Measurements from ENCODE around the gene FOXP1.

Gene FOXP1

DNA sequence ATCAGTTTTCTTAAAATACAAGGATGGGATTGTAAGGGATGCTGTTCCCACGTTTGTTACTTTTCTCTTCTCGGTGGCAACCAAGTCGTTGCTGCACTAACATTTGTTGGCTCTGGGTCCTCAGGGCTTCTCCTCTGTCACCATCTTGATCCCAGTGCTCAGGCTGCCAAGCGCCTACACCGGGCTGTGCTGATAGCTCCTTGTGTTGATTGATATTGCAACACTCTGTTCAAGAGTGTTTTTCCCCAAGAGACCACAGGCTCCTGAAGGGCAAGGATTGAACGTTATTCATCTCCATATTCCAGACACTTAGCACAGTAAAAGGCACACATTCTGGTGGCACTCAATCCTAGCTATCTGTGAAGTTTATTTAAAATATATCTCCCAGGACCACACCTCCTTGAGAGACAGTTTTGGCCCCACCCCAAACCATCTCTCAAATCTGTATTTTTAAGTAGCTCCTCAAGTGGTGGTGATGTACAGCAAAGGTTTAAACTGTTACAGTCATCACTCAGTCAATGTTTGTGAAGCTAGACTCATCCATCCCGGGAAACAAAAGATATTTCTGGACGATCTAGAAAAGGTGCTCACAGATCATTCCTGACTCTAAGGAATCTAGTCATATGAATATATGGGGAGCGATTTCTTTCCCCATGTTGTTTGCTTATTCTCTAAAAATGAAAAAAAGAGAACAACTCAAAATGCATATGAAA is 38.5 kb upstream of the FOXP1 start:
- Histone ChIP-seq H3K36me3 (no peaks in the 10 kb centered on the region), H3K27me3 (no peaks in the 10 kb centered on the region; the same call in 1 of the 2 replicates), H3K4me3 (ENCODE audit: low read depth, low read length) (no peak overlapping the region), H3K9me3 (no peaks in the 10 kb centered on the region), H3K4me1 (no peaks in the 10 kb centered on the region)
- DNase-seq = no peak
- TF ChIP-seq, protein P1, sequence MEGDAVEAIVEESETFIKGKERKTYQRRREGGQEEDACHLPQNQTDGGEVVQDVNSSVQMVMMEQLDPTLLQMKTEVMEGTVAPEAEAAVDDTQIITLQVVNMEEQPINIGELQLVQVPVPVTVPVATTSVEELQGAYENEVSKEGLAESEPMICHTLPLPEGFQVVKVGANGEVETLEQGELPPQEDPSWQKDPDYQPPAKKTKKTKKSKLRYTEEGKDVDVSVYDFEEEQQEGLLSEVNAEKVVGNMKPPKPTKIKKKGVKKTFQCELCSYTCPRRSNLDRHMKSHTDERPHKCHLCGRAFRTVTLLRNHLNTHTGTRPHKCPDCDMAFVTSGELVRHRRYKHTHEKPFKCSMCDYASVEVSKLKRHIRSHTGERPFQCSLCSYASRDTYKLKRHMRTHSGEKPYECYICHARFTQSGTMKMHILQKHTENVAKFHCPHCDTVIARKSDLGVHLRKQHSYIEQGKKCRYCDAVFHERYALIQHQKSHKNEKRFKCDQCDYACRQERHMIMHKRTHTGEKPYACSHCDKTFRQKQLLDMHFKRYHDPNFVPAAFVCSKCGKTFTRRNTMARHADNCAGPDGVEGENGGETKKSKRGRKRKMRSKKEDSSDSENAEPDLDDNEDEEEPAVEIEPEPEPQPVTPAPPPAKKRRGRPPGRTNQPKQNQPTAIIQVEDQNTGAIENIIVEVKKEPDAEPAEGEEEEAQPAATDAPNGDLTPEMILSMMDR (IDR thresholded peaks at IDR 0.05; ENCODE audit: low read depth, low read length) = no peak

DNA sequence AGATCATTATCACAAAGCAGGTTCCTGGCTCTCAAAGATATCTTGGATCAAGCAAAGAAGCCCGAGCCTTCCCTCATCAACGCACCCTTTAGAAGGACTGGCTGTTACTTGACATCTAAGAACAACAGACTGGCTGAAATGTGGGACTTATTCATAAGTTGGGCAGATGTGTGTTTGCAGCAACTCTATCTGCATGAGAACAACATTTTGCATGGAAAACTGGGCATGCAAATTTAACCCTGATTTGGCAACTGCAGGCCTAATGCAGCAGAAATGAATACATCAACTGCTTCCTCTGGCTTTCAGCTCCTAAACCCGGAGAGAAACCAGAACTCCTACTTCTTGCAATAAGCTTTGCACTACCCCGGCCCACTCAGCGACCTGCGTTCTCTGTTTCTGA is 35.0 kb upstream of the FOXP1 start:
- Histone ChIP-seq H3K27me3 (no peaks in the 10 kb centered on the region; the same call in 1 of the 2 replicates), H3K36me3 (no peaks in the 10 kb centered on the region), H3K4me3 (ENCODE audit: low read depth, low read length) (no peak overlapping the region), H3K4me1 (no peaks in the 10 kb centered on the region), H3K9me3 (no peaks in the 10 kb centered on the region)
- DNase-seq = no peak
- TF ChIP-seq, protein P1 (IDR thresholded peaks at IDR 0.05; ENCODE audit: low read depth, low read length) = no peak

DNA sequence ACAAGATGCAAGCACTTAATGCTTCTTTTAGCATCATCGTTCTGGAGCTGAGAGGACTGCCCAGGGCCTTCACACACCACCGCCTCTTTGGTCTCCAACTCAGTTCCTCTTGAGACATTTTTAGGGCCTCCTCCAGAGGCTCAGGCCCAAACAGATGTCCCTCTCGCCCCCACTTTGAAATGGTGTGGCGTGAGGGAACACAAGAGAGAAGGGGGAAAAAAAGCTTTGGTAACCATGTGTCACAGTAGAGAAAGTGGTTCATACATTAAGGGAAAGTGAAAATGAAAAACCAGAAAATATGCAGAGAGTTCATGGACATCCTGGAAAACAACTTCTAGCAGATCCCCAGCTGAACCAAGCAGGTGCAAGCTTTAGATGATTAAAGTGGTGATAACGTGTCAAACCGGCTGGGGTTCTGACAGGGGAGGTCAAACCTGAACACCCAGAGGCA is 33.1 kb upstream of the FOXP1 start:
- Histone ChIP-seq H3K4me1 (no peaks in the 10 kb centered on the region), H3K36me3 (no peaks in the 10 kb centered on the region), H3K4me3 (ENCODE audit: low read depth, low read length) (no peak overlapping the region), H3K27me3 (no peaks in the 10 kb centered on the region; the same call in 1 of the 2 replicates), H3K9me3 (no peaks in the 10 kb centered on the region)
- TF ChIP-seq, protein P1 (IDR thresholded peaks at IDR 0.05; ENCODE audit: low read depth, low read length) = no peak
- no peak for DNase-seq

DNA sequence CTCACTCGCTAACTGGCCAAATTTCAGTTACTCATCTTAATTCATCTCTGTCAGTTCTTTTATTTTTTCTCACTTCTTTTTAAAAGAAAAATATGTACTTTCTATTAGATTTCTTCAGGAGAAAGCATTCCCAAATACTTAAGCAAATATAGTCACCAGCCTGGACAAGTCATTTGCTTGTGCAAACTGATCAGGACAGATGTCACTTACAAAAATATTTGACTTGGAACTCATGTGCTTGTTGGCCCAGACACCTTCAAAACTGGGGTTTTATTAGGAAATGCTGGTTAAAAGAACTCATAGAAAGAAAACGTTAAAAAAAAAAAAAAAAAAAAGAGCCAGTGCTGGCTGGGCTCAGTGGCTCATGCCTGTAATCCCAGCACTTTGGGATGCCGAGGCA is 31.3 kb upstream of the FOXP1 start:
- DNase-seq = no peak
- Histone ChIP-seq H3K27me3 (no peaks in the 10 kb centered on the region), H3K4me1 (no peaks in the 10 kb centered on the region), H3K9me3 (no peaks in the 10 kb centered on the region), H3K4me3 (ENCODE audit: low read depth, low read length) (no peak overlapping the region), H3K36me3 (no peaks in the 10 kb centered on the region)
- TF ChIP-seq, protein P1 (IDR thresholded peaks at IDR 0.05; ENCODE audit: low read depth, low read length) = no peak

DNA sequence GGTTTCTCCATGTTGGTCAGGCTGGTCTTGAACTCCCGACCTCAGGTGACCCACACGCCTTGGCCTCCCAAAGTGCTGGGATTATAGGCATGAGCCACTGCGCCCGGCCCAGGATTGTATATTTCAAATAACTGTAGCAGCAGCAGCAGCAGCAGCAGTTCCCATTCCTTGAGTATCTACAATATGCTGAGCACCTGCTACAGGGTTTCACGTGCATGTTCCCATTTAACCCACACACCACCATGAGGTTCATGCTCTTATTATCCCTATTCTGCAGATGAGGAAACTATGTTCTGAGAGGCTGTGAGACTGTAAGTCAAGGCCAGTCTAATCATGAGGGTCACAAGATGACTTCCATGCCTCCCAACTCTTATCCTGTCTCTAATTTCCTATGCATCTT is 30.9 kb upstream of the FOXP1 start:
- no peaks in the 10 kb centered on the region for H3K4me1 ChIP-seq
- H3K9me3 ChIP-seq = no peaks in the 10 kb centered on the region
- TF ChIP-seq, protein P1 (IDR thresholded peaks at IDR 0.05; ENCODE audit: low read depth, low read length) = no peak
- H3K36me3 ChIP-seq = no peaks in the 10 kb centered on the region
- DNase-seq = no peak
- no peak overlapping the region for H3K4me3 ChIP-seq (ENCODE audit: low read depth, low read length)
- H3K27me3 ChIP-seq = no peaks in the 10 kb centered on the region

DNA sequence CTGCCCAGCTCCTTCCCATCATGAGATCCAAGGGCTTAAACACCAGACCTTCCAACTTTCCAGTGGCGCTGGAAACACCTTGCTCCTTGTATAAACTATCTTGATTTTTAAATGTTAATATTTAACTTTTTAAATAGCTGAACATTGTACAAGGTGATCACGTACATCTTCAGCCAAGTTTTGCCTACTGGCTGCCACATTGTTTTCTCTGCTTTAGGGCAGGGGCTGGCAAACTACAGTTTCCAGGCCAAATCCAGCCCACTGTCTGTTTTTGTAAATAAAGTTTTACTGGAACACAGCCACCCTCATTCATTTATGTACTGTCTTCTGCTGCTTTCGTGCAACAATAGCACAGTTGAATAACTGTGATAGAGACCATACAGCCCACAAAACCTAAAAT is 27.6 kb upstream of the FOXP1 start:
- Histone ChIP-seq H3K4me1 (no peaks in the 10 kb centered on the region), H3K4me3 (ENCODE audit: low read depth, low read length) (no peak overlapping the region), H3K36me3 (no peaks in the 10 kb centered on the region), H3K9me3 (no peaks in the 10 kb centered on the region), H3K27me3 (0 out of 2 replicates have a peak, but pooled peaks cover 3% of the 10 kb centered on the region)
- TF ChIP-seq, protein P1 (IDR thresholded peaks at IDR 0.05; ENCODE audit: low read depth, low read length) = no peak
- DNase-seq = no peak

Data from BE2C (cell line).